Colon (tissue), 2 donors: ENCODE measurements around the gene HDAC9.
"Not testable (repeated sequence)": the region's sequence is repeated elsewhere in the genome, so short reads cannot be mapped to it uniquely, and the experiment has no call there.

Experiments used
- FAIRE-seq: peaks from 2 replicates; lab custom pipeline; 2012; peaks lifted over from hg19 to GRCh38; lab: Jason Lieb, UNC
- donor health status: control.
- donor health status: control.

Gene HDAC9

GRCh38 chr7:18975689-18976280, 480.2 kb downstream of the HDAC9 start:
- no peak for FAIRE-seq

GRCh38 chr7:18976715-18977471, 481.3 kb downstream of the HDAC9 start:
- no peak for FAIRE-seq

- no peak for FAIRE-seq
These were observed 482.6 kb downstream of the HDAC9 start for GRCh38 chr7:18978108-18978495.

- FAIRE-seq, result not testable (repeated sequence)
These were observed 495.2 kb downstream of the HDAC9 start for GRCh38 chr7:18990700-18991099.

- no peak for FAIRE-seq
These were observed 498.6 kb downstream of the HDAC9 start for GRCh38 chr7:18993933-18994668.

GRCh38 chr7:18995270-18995671, 499.7 kb downstream of the HDAC9 start:
- FAIRE-seq, result no peak

GRCh38 chr7:18995811-18996426, 500.4 kb downstream of the HDAC9 start:
- FAIRE-seq, result no peak

- no peak for FAIRE-seq
These were observed 501.0 kb downstream of the HDAC9 start for GRCh38 chr7:18996583-18996982.

- FAIRE-seq, result no peak
These were observed 502.1 kb downstream of the HDAC9 start for GRCh38 chr7:18997477-18998150.

- no peak for FAIRE-seq
These were observed 504.9 kb downstream of the HDAC9 start for GRCh38 chr7:19000410-19000809.

GRCh38 chr7:19001854-19002253, 506.3 kb downstream of the HDAC9 start:
- no peak for FAIRE-seq

GRCh38 chr7:19009241-19009935, 513.8 kb downstream of the HDAC9 start:
- FAIRE-seq, result no peak

GRCh38 chr7:19009936-19010280, 514.4 kb downstream of the HDAC9 start:
- no peak for FAIRE-seq

- FAIRE-seq, result no peak
These were observed 515.7 kb downstream of the HDAC9 start for GRCh38 chr7:19011212-19011611.

GRCh38 chr7:19015098-19015497, 519.5 kb downstream of the HDAC9 start:
- no peak for FAIRE-seq

- FAIRE-seq, result no peak
These were observed 520.6 kb downstream of the HDAC9 start for GRCh38 chr7:19016140-19016539.

- FAIRE-seq, result no peak
These were observed 521.8 kb downstream of the HDAC9 start for GRCh38 chr7:19017374-19017773.

GRCh38 chr7:19020062-19020461, 524.5 kb downstream of the HDAC9 start:
- FAIRE-seq, result no peak

GRCh38 chr7:19020711-19021110, 525.2 kb downstream of the HDAC9 start:
- FAIRE-seq, result no peak

GRCh38 chr7:19023477-19023876, 527.9 kb downstream of the HDAC9 start:
- no peak for FAIRE-seq

- no peak for FAIRE-seq
These were observed 528.7 kb downstream of the HDAC9 start for GRCh38 chr7:19024261-19024660.

- no peak for FAIRE-seq
These were observed 531.3 kb downstream of the HDAC9 start for GRCh38 chr7:19026888-19027287.
